ENCODE data around the gene ZNF782.
"Not testable (repeated sequence)": the region's sequence is repeated elsewhere in the genome, so short reads cannot be mapped to it uniquely, and the experiment has no call there.

DNA sequence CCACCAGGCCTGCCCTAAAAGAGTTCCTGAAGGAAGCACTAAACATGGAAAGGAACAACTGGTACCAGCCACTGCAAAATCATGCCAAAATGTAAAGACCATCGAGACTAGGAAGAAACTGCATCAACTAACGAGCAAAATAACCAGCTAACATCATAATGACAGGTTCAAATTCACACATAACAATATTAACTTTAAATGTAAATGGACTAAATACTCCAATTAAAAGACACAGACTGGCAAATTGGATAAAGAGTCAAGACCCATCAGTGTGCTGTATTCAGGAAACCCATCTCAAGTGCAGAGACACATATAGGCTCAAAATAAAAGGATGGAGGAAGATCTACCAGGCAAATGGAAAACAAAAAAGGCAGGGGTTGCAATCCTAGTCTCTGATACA is 55.4 kb downstream of the ZNF782 start:
- TF ChIP-seq, protein P1, sequence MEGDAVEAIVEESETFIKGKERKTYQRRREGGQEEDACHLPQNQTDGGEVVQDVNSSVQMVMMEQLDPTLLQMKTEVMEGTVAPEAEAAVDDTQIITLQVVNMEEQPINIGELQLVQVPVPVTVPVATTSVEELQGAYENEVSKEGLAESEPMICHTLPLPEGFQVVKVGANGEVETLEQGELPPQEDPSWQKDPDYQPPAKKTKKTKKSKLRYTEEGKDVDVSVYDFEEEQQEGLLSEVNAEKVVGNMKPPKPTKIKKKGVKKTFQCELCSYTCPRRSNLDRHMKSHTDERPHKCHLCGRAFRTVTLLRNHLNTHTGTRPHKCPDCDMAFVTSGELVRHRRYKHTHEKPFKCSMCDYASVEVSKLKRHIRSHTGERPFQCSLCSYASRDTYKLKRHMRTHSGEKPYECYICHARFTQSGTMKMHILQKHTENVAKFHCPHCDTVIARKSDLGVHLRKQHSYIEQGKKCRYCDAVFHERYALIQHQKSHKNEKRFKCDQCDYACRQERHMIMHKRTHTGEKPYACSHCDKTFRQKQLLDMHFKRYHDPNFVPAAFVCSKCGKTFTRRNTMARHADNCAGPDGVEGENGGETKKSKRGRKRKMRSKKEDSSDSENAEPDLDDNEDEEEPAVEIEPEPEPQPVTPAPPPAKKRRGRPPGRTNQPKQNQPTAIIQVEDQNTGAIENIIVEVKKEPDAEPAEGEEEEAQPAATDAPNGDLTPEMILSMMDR (IDR thresholded peaks at IDR 0.05): not testable (repeated sequence)
- not testable (repeated sequence) for TF ChIP-seq POLR2A (IDR thresholded peaks at IDR 0.05)

All from adrenal gland (tissue), 5 donors.